GM19372 (cell line): ENCODE results near the gene OCA2.
"Not testable (repeated sequence)": the region's sequence is repeated elsewhere in the genome, so short reads cannot be mapped to it uniquely, and the experiment has no call there.

ENCODE experiments used
- ATAC-seq: cut with Tn5 transposase; IDR thresholded peaks from one replicate; pipeline ENCODE4 v1.9.1; 2021; ENCODE audit warnings: mild to moderate bottlenecking, low read depth, moderate library complexity; ENCODE audit not compliant: unreplicated experiment

OCA2 gene

GRCh38 chr15:27796405-27797320 is 302.5 kb downstream of the OCA2 start:
- no peak for ATAC-seq

- ATAC-seq: no peak
These were observed 306.3 kb downstream of the OCA2 start for GRCh38 chr15:27792756-27793264.

- ATAC-seq: no peak
These were observed 308.8 kb downstream of the OCA2 start for GRCh38 chr15:27790270-27790669.

GRCh38 chr15:27787931-27788330 is 311.2 kb downstream of the OCA2 start:
- ATAC-seq: no peak

- no peak for ATAC-seq
These were observed 315.0 kb downstream of the OCA2 start for GRCh38 chr15:27784107-27784506.

GRCh38 chr15:27783678-27784077 is 315.4 kb downstream of the OCA2 start:
- ATAC-seq: no peak

- no peak for ATAC-seq
These were observed 317.0 kb downstream of the OCA2 start for GRCh38 chr15:27782125-27782524.

- no peak for ATAC-seq
These were observed 322.6 kb downstream of the OCA2 start for GRCh38 chr15:27776501-27776900.

- ATAC-seq: no peak
These were observed 324.5 kb downstream of the OCA2 start for GRCh38 chr15:27774638-27775037.

- ATAC-seq: no peak
These were observed 324.9 kb downstream of the OCA2 start for GRCh38 chr15:27774191-27774590.

DNA sequence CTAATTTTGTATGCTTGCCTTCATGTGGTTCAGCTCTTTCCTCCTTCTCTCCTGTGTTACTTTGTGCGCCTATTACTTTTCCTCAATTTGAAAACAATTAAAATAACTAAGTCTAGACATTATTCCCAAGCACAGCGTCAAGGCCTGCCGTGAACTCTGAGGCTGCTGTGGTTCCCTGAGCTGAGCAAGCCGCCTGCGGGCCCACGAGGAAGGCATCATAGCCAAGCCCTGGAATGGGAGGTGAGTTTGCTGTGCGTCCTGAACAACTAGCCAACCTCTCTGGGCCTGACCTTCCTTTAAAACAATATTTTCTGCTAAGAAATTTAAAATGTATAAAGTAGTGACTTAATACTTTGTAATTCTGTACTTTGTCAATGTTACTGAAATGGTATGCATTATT is 327.2 kb downstream of the OCA2 start:
- no peak for ATAC-seq

GRCh38 chr15:27770769-27771554 is 328.2 kb downstream of the OCA2 start:
- no peak for ATAC-seq

DNA sequence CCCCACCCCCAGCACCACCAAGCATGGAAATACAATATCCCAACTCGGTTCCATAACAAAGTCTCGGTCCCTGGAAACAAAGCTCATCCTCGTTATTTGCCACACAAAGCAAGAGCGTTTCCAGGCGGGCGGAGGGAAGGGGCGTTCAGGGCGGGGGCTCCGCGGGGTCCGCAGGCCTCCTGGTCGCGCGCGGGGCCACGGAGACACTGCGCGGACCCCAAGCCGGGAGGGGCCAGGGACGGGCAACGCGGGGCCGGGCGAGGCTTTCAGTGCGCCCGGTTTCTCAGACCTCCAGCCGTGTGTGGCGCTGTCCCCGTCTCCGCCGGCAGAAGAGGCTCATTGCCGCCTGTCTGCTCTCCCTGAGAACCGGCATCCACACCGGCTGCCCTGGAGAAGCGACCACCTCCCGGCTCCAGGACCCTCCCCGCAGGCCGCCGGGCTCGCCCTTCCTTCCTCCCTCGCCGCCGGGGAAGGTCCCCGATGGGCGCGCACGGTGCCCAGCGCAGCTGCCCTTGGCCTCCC is 329.0 kb downstream of the OCA2 start:
- ATAC-seq: no peak

GRCh38 chr15:27769652-27770051 is 329.5 kb downstream of the OCA2 start:
- ATAC-seq: no peak

DNA sequence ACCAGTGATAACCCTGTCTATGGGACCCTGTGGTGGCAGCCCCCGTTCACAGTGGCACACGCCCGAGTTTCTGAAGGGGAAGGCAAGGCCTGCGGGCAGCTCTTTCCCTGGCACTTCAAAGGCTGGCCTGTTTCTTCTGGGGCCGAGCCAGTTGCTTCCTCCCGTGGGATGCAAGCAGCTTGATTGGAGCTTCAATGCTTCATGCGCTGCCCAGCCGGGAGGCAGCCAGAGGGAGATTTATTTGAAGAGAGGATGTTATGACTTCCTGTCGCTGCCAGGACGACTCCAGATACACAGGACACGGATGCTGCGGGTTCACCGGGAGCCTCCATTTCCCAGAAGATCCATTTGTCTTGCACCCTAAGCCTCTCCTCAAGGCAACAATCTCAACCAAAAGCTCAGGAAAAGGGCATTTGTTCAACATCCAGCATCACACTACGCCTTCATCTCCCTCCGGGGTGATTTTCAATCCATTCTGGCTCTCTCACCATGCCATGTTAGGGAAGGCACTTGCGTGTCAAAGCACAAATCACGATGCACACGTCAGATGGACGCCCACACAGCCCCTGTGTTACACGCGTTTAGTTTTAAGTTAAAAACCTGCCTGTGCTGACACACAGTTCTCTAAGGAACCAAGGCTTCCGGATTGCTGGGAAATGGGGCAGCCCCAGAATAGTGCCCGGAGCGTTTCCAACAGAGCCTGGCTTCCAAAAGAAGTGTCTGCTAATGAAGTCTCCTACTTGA is 330.2 kb downstream of the OCA2 start:
- ATAC-seq: no peak

GRCh38 chr15:27767918-27768640 is 331.0 kb downstream of the OCA2 start:
- no peak for ATAC-seq

- ATAC-seq: not testable (repeated sequence)
These were observed 331.7 kb downstream of the OCA2 start for GRCh38 chr15:27767430-27767829.

GRCh38 chr15:27764339-27764738 is 334.8 kb downstream of the OCA2 start:
- ATAC-seq: no peak

DNA sequence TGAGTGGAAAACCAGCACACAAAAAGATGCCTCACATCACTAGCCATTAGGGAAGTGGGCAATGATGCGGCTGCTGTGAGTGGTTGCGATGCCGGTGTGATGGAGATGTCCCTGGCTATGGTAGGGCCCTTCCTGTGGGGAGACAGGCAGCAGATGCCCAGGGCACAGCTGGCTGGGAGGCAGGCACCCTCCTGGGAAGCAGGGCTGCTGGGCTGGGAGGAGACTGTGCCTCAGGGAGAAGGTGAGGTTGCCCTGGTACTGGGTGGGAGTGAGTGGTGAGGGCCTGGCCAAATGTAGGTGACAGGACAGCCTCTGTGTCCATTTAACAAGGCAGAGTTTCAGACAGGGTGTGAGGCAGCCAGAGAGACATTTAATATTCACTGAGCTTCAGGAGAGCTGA is 335.6 kb downstream of the OCA2 start:
- ATAC-seq: no peak

DNA sequence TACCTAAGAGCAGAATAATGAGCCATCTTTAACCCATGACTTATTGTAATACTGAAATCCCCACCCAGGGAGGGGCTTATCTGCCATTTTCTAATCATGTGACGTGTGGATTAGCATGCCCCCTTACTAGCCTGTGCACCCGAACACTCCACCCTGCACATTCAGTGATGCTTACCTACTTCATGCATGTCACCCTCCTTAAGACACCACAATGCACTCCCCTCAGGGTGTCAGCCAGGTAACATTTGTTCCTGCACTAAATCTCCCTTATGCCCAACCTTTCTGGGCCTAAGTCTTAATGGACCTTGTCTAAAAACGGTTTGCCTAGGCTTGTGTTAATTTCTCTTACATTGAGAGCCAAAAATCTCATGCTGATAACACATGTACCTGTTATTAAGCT is 336.6 kb downstream of the OCA2 start:
- ATAC-seq: no peak
